Osteocyte (in vitro differentiated cells): ENCODE measurements around the gene TAS2R40. TPM values are rescaled to one million over a fixed set of nuclear protein-coding genes. Genes with fewer than 3 reads are reported as not detected.

Source experiments
- DNase-seq: peaks from one replicate; pipeline ENCODE4 v3.0.0; 2021; ENCODE audit warnings: mixed read lengths; ENCODE audit not compliant: unreplicated experiment; ENCODE audit errors: extremely low spot score
- H3K27ac Mint-ChIP-seq: one replicate; pipeline ENCODE4 v1.8.0; 2021; ENCODE audit warnings: mild to moderate bottlenecking, mixed read lengths; ENCODE audit not compliant: unreplicated experiment
- H3K27me3 Mint-ChIP-seq: one replicate; pipeline ENCODE4 v1.8.0; 2021; ENCODE audit warnings: mixed read lengths; ENCODE audit not compliant: unreplicated experiment
- H3K36me3 Mint-ChIP-seq: one replicate; pipeline ENCODE4 v1.8.0; 2021; ENCODE audit warnings: mixed read lengths; ENCODE audit not compliant: unreplicated experiment
- H3K4me1 Mint-ChIP-seq: one replicate; pipeline ENCODE4 v1.8.0; 2021; ENCODE audit warnings: mixed read lengths; ENCODE audit not compliant: unreplicated experiment
- H3K4me3 Mint-ChIP-seq: one replicate; pipeline ENCODE4 v1.8.0; 2021; ENCODE audit warnings: mild to moderate bottlenecking, moderate library complexity, mixed read lengths; ENCODE audit not compliant: unreplicated experiment
- H3K9me3 Mint-ChIP-seq: one replicate; pipeline ENCODE4 v1.8.0; 2021; ENCODE audit warnings: mixed read lengths; ENCODE audit not compliant: unreplicated experiment
- total RNA-seq: library from RNA; stranded (reverse); gene quantifications from 2 replicates; pipeline ENCODE4 v1.2.1, GENCODE V29; 2021
- TF ChIP-seq, protein P1 (sequence below): fragments of 200-600 bp; sonication (generic); IDR thresholded peaks from 2 replicates; pipeline ENCODE4 v1.5.0; 2021; ENCODE audit warnings: antibody characterized with exemption, mild to moderate bottlenecking, moderate library complexity

Gene TAS2R40
- total RNA-seq, 1 donor from 2014 or later: not detected

DNA sequence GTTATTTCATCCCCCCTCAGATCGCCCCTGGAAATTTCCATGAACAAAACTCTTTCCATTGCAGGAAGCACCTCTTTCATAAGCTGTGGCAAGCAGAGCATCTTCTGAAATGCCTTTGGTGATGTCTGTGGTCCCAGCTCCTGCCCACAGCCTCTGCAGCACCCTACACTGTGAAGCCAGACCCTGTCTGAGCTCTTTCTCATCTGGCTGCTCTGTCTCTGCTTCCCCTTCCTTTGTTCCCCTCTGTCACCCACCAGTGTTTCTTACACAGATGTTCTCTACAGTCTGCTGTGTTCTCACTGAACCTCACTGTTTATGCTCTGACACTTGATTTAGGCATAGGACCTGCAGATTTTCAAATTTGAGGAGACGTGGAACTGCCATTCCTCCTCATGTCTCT, 40.5 kb upstream of the TAS2R40 start:
- H3K9me3 Mint-ChIP-seq: peaks cover 14% of the 10 kb centered on the region
- H3K27me3 Mint-ChIP-seq: peaks cover 28% of the 10 kb centered on the region
- no peak for DNase-seq
- TF ChIP-seq, protein P1, sequence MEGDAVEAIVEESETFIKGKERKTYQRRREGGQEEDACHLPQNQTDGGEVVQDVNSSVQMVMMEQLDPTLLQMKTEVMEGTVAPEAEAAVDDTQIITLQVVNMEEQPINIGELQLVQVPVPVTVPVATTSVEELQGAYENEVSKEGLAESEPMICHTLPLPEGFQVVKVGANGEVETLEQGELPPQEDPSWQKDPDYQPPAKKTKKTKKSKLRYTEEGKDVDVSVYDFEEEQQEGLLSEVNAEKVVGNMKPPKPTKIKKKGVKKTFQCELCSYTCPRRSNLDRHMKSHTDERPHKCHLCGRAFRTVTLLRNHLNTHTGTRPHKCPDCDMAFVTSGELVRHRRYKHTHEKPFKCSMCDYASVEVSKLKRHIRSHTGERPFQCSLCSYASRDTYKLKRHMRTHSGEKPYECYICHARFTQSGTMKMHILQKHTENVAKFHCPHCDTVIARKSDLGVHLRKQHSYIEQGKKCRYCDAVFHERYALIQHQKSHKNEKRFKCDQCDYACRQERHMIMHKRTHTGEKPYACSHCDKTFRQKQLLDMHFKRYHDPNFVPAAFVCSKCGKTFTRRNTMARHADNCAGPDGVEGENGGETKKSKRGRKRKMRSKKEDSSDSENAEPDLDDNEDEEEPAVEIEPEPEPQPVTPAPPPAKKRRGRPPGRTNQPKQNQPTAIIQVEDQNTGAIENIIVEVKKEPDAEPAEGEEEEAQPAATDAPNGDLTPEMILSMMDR: no peak
- H3K36me3 Mint-ChIP-seq: no peaks in the 10 kb centered on the region
- no peak overlapping the region for H3K4me3 Mint-ChIP-seq
- peaks cover 3% of the 10 kb centered on the region for H3K4me1 Mint-ChIP-seq
- no peak overlapping the region for H3K27ac Mint-ChIP-seq

DNA sequence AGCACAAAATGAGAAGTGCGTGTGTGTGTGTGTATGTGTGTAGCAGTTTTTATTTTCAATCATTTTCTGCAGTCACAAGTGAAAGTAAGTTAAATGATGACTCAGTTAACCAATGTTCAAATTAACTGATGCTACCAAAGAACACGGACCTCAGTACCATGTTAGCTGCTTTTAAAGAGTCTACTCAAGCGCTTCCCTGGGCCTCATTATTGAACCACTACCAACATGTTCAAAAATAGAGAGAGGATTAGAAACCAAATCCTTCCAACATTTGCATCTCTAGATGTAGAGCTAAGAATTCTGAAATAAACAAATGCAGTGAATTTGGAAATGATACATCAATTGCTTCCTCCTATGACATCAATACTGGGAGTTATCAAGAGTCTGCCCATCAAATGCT, 38.8 kb upstream of the TAS2R40 start, which contains the start of gene TAS2R39:
TAS2R39 (plus strand) TSS at position 396 of the 400 bp plus-strand sequence; CDS start at position 396, 0 bp downstream.
- Mint-ChIP-seq H3K4me3 (no peak within 1 kb of the TSS), H3K27me3 (peaks cover 32% of the 10 kb centered on the region), H3K36me3 (no peaks in the 10 kb centered on the region), H3K27ac (no peak within 1 kb of the TSS), H3K4me1 (peaks cover 3% of the 10 kb centered on the region), H3K9me3 (peaks cover 5% of the 10 kb centered on the region)
- no peak for DNase-seq
- TF ChIP-seq, protein P1: no peak

DNA sequence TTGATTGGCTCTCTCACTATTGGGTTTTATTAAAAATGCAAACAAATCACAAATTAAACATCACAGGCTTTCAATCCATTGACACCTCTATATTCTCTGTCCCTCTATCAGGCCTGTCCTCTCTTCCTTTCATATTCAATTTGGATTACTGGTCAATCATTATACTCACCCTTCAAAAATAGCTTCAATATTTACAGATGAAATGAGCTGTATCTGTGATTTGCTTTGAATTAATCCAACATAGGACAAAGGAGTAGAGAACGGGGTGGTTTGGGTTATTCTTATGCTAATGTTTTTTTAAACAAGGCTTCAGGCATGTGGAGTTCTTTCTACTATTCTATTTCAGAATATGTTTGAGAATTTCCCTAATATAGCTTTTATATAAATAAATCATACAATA, 36.3 kb upstream of the TAS2R40 start:
- Mint-ChIP-seq H3K27ac (no peak overlapping the region), H3K27me3 (peaks cover 39% of the 10 kb centered on the region), H3K36me3 (no peaks in the 10 kb centered on the region), H3K4me3 (no peak overlapping the region), H3K4me1 (peaks cover 3% of the 10 kb centered on the region), H3K9me3 (no peaks in the 10 kb centered on the region)
- TF ChIP-seq, protein P1: no peak
- no peak for DNase-seq

DNA sequence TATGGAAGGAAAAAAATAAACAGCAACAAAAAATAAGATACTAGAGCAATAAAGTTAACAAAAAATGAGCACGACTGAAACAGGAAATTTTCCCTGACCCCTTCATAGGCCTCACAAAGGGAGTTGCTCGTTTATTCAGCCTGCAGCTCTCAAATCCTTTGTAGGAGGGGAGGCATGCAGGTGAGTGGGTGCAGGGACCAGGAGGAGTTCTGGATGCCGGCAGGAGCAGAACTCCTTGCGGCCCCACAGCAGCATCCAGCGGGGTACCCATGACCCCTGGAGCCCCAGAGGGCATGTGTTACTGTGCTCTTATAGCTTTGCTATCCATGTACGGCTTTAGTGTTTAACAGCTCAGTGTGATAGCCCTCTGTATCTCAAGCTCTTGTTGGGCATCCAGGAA, 32.8 kb upstream of the TAS2R40 start:
- TF ChIP-seq, protein P1: no peak
- no peak for DNase-seq
- Mint-ChIP-seq H3K9me3 (no peaks in the 10 kb centered on the region), H3K27me3 (peaks cover 38% of the 10 kb centered on the region), H3K4me3 (no peak overlapping the region), H3K4me1 (peaks cover 3% of the 10 kb centered on the region), H3K36me3 (no peaks in the 10 kb centered on the region), H3K27ac (no peak overlapping the region)

DNA sequence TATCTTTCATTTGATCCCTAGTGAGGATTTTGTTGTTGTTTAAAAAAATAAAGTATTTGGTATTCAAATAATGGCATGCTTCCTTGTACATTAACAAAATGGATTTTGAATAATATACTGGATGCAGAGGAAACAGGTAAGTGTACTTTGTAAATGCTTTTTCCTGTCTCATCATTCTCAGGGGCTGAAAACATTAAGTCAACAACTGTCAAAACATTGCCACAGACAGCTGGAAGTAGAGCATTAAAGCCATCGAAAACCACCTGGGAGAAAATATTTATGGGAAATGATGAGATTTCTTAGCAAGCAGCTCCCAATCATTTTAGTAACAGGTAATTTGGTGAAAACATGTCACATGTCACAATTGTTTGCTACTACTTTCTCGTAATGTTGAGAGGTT, 28.0 kb upstream of the TAS2R40 start:
- DNase-seq: no peak
- Mint-ChIP-seq H3K9me3 (peaks cover 18% of the 10 kb centered on the region), H3K27me3 (peaks cover 45% of the 10 kb centered on the region), H3K4me3 (no peak overlapping the region), H3K36me3 (no peaks in the 10 kb centered on the region), H3K27ac (no peak overlapping the region), H3K4me1 (no peaks in the 10 kb centered on the region)
- TF ChIP-seq, protein P1: no peak
